ENCODE measurements around the gene SMIM44. TPM values are rescaled to one million over a fixed set of nuclear protein-coding genes. Genes with fewer than 3 reads are reported as not detected.
"Not testable (repeated sequence)": the region's sequence is repeated elsewhere in the genome, so short reads cannot be mapped to it uniquely, and the experiment has no call there.

Gene SMIM44
- total RNA-seq, 3 donors from 2014 or later = not detected

- intact Hi-C loops (cut with DNase I; ENCODE audit: low total_unique reads) = no loop called here
- Histone ChIP-seq H3K27me3 (no peaks in the 10 kb centered on the region), H3K9me3 (no peaks in the 10 kb centered on the region), H3K4me3 (no peak overlapping the region), H3K4me1 (peaks cover 0 to 9% of the 10 kb centered on the region in 2 donors), H3K27ac (peak overlapping the region in 1 of 2 donors; percentile 25), H3K36me3 (no peaks in the 10 kb centered on the region)
- DNase-seq (ENCODE audit: low spot score in 2 of 2) = no peak
- TF ChIP-seq POLR2A (IDR thresholded peaks at IDR 0.05) (no peak), POLR2AphosphoS5 (IDR thresholded peaks at IDR 0.05) (no peak), CTCF (IDR thresholded peaks at IDR 0.05) (no peak)
Measured at GRCh38 chr19:3508771-3509535, 25.7 kb upstream of the SMIM44 start.

- H3K27ac ChIP-seq = peak overlapping the region in 1 of 2 donors; percentile 25
- intact Hi-C loops (cut with DNase I; ENCODE audit: low total_unique reads); H3K27me3 ChIP-seq; H3K36me3 ChIP-seq; H3K9me3 ChIP-seq; H3K4me1 ChIP-seq; DNase-seq (ENCODE audit: low spot score in 2 of 2): not testable (repeated sequence)
- peak overlapping the region in 1 of 3 donors; percentile 100 for H3K4me3 ChIP-seq
Measured at GRCh38 chr19:3508121-3508661, 24.9 kb upstream of the SMIM44 start.

GRCh38 chr19:3507371-3508120 lies 24.3 kb upstream of the SMIM44 start:
- Histone ChIP-seq H3K27me3 (no peaks in the 10 kb centered on the region), H3K9me3 (no peaks in the 10 kb centered on the region), H3K36me3 (no peaks in the 10 kb centered on the region), H3K27ac (peak overlapping the region; percentile 95 to 98), H3K4me3 (peak overlapping the region; percentile 86 to 100 (median 91)), H3K4me1 (peaks cover 0 to 9% of the 10 kb centered on the region in 2 donors)
- peak in 1 of 2 donors; percentile 51 for DNase-seq (ENCODE audit: low spot score in 2 of 2)
- TF ChIP-seq POLR2A (IDR thresholded peaks at IDR 0.05) = no peak
- TF ChIP-seq POLR2AphosphoS5 (IDR thresholded peaks at IDR 0.05) = no peak
- intact Hi-C loops (cut with DNase I; ENCODE audit: low total_unique reads) = no loop called here

- Histone ChIP-seq H3K4me1 (peaks cover 0 to 9% of the 10 kb centered on the region in 2 donors), H3K27ac (peak overlapping the region; percentile 95 to 98), H3K36me3 (no peaks in the 10 kb centered on the region), H3K27me3 (no peaks in the 10 kb centered on the region), H3K9me3 (no peaks in the 10 kb centered on the region), H3K4me3 (peak overlapping the region; percentile 86 to 100 (median 91))
- intact Hi-C loops (cut with DNase I; ENCODE audit: low total_unique reads) = no loop called here
- DNase-seq (ENCODE audit: low spot score in 2 of 2) = peak in 1 of 2 donors; percentile 43
- TF ChIP-seq POLR2A (IDR thresholded peaks at IDR 0.05) (no peak), POLR2AphosphoS5 (IDR thresholded peaks at IDR 0.05) (no peak), CTCF (IDR thresholded peaks at IDR 0.05) (no peak)
Measured at GRCh38 chr19:3506384-3507340, 23.4 kb upstream of the SMIM44 start.

- peak within 1 kb of the TSS; percentile 95 to 98 for H3K27ac ChIP-seq
- no peaks in the 10 kb centered on the region for H3K36me3 ChIP-seq
- no peaks in the 10 kb centered on the region for H3K27me3 ChIP-seq
- intact Hi-C loops (cut with DNase I; ENCODE audit: low total_unique reads) = no loop called here
- TF ChIP-seq POLR2AphosphoS5 (IDR thresholded peaks at IDR 0.05) (peak; percentile 56 to 95 (median 84)), POLR2A (IDR thresholded peaks at IDR 0.05) (peak; percentile 74), CTCF (IDR thresholded peaks at IDR 0.05) (no peak)
- no peaks in the 10 kb centered on the region for H3K9me3 ChIP-seq
- H3K4me3 ChIP-seq = peak within 1 kb of the TSS; percentile 86 to 100 (median 91)
- peak; percentile 99 for DNase-seq (ENCODE audit: low spot score in 2 of 2)
- peaks cover 0 to 9% of the 10 kb centered on the region in 2 donors for H3K4me1 ChIP-seq
Measured at GRCh38 chr19:3505598-3506383, 22.6 kb upstream of the SMIM44 start, which contains the start of gene FZR1. TSS of gene FZR1 (plus strand) at chr19:3506311. CDS start at chr19:3522990, 16,679 bp downstream.
